HG03159 (cell line): ENCODE measurements around the gene NUP43.
A peak's percentile ranks its signal among the peaks of the same experiment; 100 is the strongest.
"Not testable (repeated sequence)": the region's sequence is repeated elsewhere in the genome, so short reads cannot be mapped to it uniquely, and the experiment has no call there.

Experiments used
- ATAC-seq: cut with Tn5 transposase; IDR thresholded peaks from one replicate; pipeline ENCODE4 v1.9.1; 2021; ENCODE audit warnings: mild to moderate bottlenecking, moderate library complexity; ENCODE audit not compliant: unreplicated experiment

Gene NUP43

GRCh38 chr6:149746147-149746946 is at the start of gene NUP43:
Gene NUP43 (minus strand): TSS chr6:149746529. CDS start chr6:149746495, 34 bp downstream.
- ATAC-seq = peak; percentile 58

- ATAC-seq = no peak
Measured at GRCh38 chr6:149783551-149783950, 37.2 kb upstream of the NUP43 start.

GRCh38 chr6:149782337-149782736 is 36.0 kb upstream of the NUP43 start:
- ATAC-seq = no peak

- ATAC-seq = no peak
Measured at GRCh38 chr6:149781715-149782114, 35.4 kb upstream of the NUP43 start.

- no peak for ATAC-seq
Measured at GRCh38 chr6:149779644-149779963, 33.3 kb upstream of the NUP43 start.

GRCh38 chr6:149777624-149778023 is 31.3 kb upstream of the NUP43 start:
- ATAC-seq = no peak

GRCh38 chr6:149771925-149772324 is 25.6 kb upstream of the NUP43 start:
- no peak for ATAC-seq

- no peak for ATAC-seq
Measured at GRCh38 chr6:149771185-149771584, 24.9 kb upstream of the NUP43 start.

GRCh38 chr6:149769676-149770075 is 23.3 kb upstream of the NUP43 start:
- ATAC-seq = no peak

GRCh38 chr6:149766156-149766769 is 19.9 kb upstream of the NUP43 start:
- ATAC-seq = no peak

- no peak for ATAC-seq
Measured at GRCh38 chr6:149763866-149764265, 17.5 kb upstream of the NUP43 start.

- ATAC-seq = peak; percentile 97
Measured at GRCh38 chr6:149761438-149761837, 15.1 kb upstream of the NUP43 start.

GRCh38 chr6:149756261-149756636 is 9.9 kb upstream of the NUP43 start:
- ATAC-seq = no peak

GRCh38 chr6:149755300-149756260 is 9.3 kb upstream of the NUP43 start:
- ATAC-seq = no peak

GRCh38 chr6:149754548-149754947 is 8.2 kb upstream of the NUP43 start:
- no peak for ATAC-seq

- not testable (repeated sequence) for ATAC-seq
Measured at GRCh38 chr6:149753374-149753637, 7.0 kb upstream of the NUP43 start.

GRCh38 chr6:149752600-149753373 is 6.5 kb upstream of the NUP43 start:
- no peak for ATAC-seq

GRCh38 chr6:149751920-149752319 is 5.6 kb upstream of the NUP43 start:
- ATAC-seq = not testable (repeated sequence)

GRCh38 chr6:149751239-149751638 is 4.9 kb upstream of the NUP43 start:
- ATAC-seq = no peak

GRCh38 chr6:149750136-149750609 is 3.8 kb upstream of the NUP43 start:
- peak; percentile 34 for ATAC-seq

- ATAC-seq = peak; percentile 79
Measured at GRCh38 chr6:149749594-149750135, 3.3 kb upstream of the NUP43 start, which contains the start of gene PCMT1. Gene PCMT1 (plus strand): TSS chr6:149749741. CDS start chr6:149749902, 161 bp downstream.
